NCI-H748 (cell line): ENCODE data around the gene MEF2B.
"Not testable (repeated sequence)": the region's sequence is repeated elsewhere in the genome, so short reads cannot be mapped to it uniquely, and the experiment has no call there.

Experiments
- DNase-seq: peaks from one replicate; lab custom pipeline; 2025; ENCODE audit not compliant: unreplicated experiment; lab: John Stamatoyannopoulos, UW

Gene MEF2B

GRCh38 chr19:19193926-19194325, 23.9 kb upstream of the MEF2B start:
- no peak for DNase-seq

GRCh38 chr19:19192910-19193423, 22.9 kb upstream of the MEF2B start:
- DNase-seq, result peak; percentile 32

- peak; percentile 99 for DNase-seq
Measured at GRCh38 chr19:19192078-19192882, 22.2 kb upstream of the MEF2B start, which contains the start of the genes BORCS8 and RFXANK. Gene BORCS8, minus strand, starts transcription at chr19:19192152. Its CDS starts 35 bp downstream, at chr19:19192117. Gene RFXANK, plus strand, starts transcription at chr19:19192258. Its CDS starts 1,689 bp downstream, at chr19:19193947.

- DNase-seq, result no peak
Measured at GRCh38 chr19:19191768-19192077, 21.7 kb upstream of the MEF2B start.

- no peak for DNase-seq
Measured at GRCh38 chr19:19186742-19187141, 16.7 kb upstream of the MEF2B start.

GRCh38 chr19:19185853-19186740, 16.0 kb upstream of the MEF2B start:
- peak; percentile 64 for DNase-seq

GRCh38 chr19:19181488-19181998, 11.5 kb upstream of the MEF2B start:
- DNase-seq, result no peak

- no peak for DNase-seq
Measured at GRCh38 chr19:19179548-19180441, 9.7 kb upstream of the MEF2B start.

GRCh38 chr19:19176950-19177349, 6.9 kb upstream of the MEF2B start:
- no peak for DNase-seq

- not testable (repeated sequence) for DNase-seq
Measured at GRCh38 chr19:19173243-19173642, 3.2 kb upstream of the MEF2B start.

GRCh38 chr19:19171821-19172532, 1.9 kb upstream of the MEF2B start:
- no peak for DNase-seq

GRCh38 chr19:19170873-19171672, 1.0 kb upstream of the MEF2B start:
- no peak for DNase-seq

GRCh38 chr19:19169236-19170052, 619 bp downstream of the MEF2B start:
- no peak for DNase-seq

- DNase-seq, result no peak
Measured at GRCh38 chr19:19167612-19168011, 2.5 kb downstream of the MEF2B start.

GRCh38 chr19:19165396-19165795, 4.7 kb downstream of the MEF2B start:
- DNase-seq, result no peak

GRCh38 chr19:19162495-19162894, 7.6 kb downstream of the MEF2B start:
- DNase-seq, result no peak

- DNase-seq, result no peak
Measured at GRCh38 chr19:19160461-19161035, 9.5 kb downstream of the MEF2B start.

- DNase-seq, result no peak
Measured at GRCh38 chr19:19159534-19159933, 10.5 kb downstream of the MEF2B start.
